A549 (cell line): ENCODE results near the gene TMEM19. TPM values are rescaled to one million over a fixed set of nuclear protein-coding genes. Genes with fewer than 3 reads are reported as not detected.

Experiments used
- ATAC-seq, 2 experiments: fragments of 200-7000 bp in 1 of 2; fragments of >200 bp in 1 of 2; cut with Nextera tagmentation in 1 of 2; cut with Tn5 transposase in 1 of 2; 3 replicates each; pipeline versions ENCODE4 v1.8.0 to v1.9.1; 2018 to 2020; ENCODE audit warnings: mild to moderate bottlenecking in 1 of 2, moderate library complexity in 1 of 2
- CTCF ChIA-PET: fragments of 300-600 bp; sonication (Branson Sonifier 250); formaldehyde crosslinking; extraction: SDS; loops from one replicate; lab custom pipeline; 2021; ENCODE audit warnings: antibody characterized with exemption, inconsistent platforms; lab: Yijun Ruan, JAX
- POLR2A ChIA-PET: fragments of 350-600 bp; formaldehyde crosslinking; extraction: SDS; loops from one replicate; lab custom pipeline; 2021; ENCODE audit warnings: antibody characterized with exemption, inconsistent platforms; lab: Yijun Ruan, JAX
- DNase-seq, 2 experiments: peaks; one replicate each; pipeline versions ENCODE4 v3.0.0 to v3.0.0-alpha.2; 2011 to 2016; ENCODE audit warnings: low read depth in 1 of 2, low spot score in 1 of 2
- FAIRE-seq: peaks from 2 replicates; lab custom pipeline; 2011; peaks lifted over from hg19 to GRCh38; lab: Jason Lieb, UNC
- H3K27ac ChIP-seq, 2 experiments: fragments of >200 bp; sonication (Bioruptor Twin); formaldehyde crosslinking; 3 replicates each; pipeline ENCODE4 v1.5.1; 2016 to 2017
- H3K4me1 ChIP-seq: fragments of >200 bp; sonication (Bioruptor Twin); formaldehyde crosslinking; 3 replicates; pipeline ENCODE4 v1.6.1; 2016
- H3K4me2 ChIP-seq: fragments of >200 bp; sonication (Bioruptor Twin); formaldehyde crosslinking; 3 replicates; pipeline ENCODE4 v1.6.1; 2016
- H3K4me3 ChIP-seq: fragments of >200 bp; sonication (Bioruptor Twin); formaldehyde crosslinking; 3 replicates; pipeline ENCODE4 v1.5.1; 2016
- H3K9me3 ChIP-seq: fragments of >200 bp; sonication (Bioruptor Twin); formaldehyde crosslinking; 3 replicates; pipeline ENCODE4 v1.6.1; 2016
- CBX8 ChIP-seq: fragments of 200-600 bp; sonication (generic); IDR thresholded peaks from 2 replicates; pipeline ENCODE4 v1.6.1; 2016
- CHD4 ChIP-seq: fragments of 200-600 bp; sonication (generic); IDR thresholded peaks from 2 replicates; pipeline ENCODE4 v1.6.1; 2016; ENCODE audit warnings: antibody characterized with exemption, mild to moderate bottlenecking, borderline replicate concordance
- EHMT2 ChIP-seq: fragments of 200-600 bp; sonication (generic); IDR thresholded peaks from 2 replicates; pipeline ENCODE4 v1.6.1; 2016; ENCODE audit warnings: antibody characterized with exemption, low read depth, mild to moderate bottlenecking, moderate library complexity
- FOXS1 ChIP-seq: fragments of 250-450 bp; sonication (Bioruptor Pico); IDR thresholded peaks from 2 replicates; pipeline ENCODE4 v1.5.0; 2020; ENCODE audit warnings: mild to moderate bottlenecking, moderate library complexity
- HOXB13 ChIP-seq: fragments of 250-450 bp; sonication (Bioruptor Pico); IDR thresholded peaks from 2 replicates; pipeline ENCODE4 v1.5.0; 2020; ENCODE audit warnings: low read depth, mild to moderate bottlenecking, moderate library complexity
- KDM1A ChIP-seq: fragments of 200-600 bp; sonication (generic); IDR thresholded peaks from 2 replicates; pipeline ENCODE4 v1.6.1; 2016; ENCODE audit warnings: low read depth, mild to moderate bottlenecking
- MYC ChIP-seq: IDR thresholded peaks from 2 replicates; pipeline ENCODE4 v1.6.1; 2012; ENCODE audit warnings: mild to moderate bottlenecking, inconsistent platforms, low read length, improper control_type of control experiment, borderline replicate concordance
- NPAS2 ChIP-seq: fragments of 250-450 bp; sonication (Bioruptor Pico); IDR thresholded peaks from 2 replicates; pipeline ENCODE4 v1.8.0; 2022; ENCODE audit warnings: mild to moderate bottlenecking, moderate library complexity, borderline replicate concordance
- NR3C1 ChIP-seq: fragments of >200 bp; sonication (Bioruptor Twin); formaldehyde crosslinking; IDR thresholded peaks from 3 replicates; pipeline ENCODE4 v1.6.1; 2017
- POLR2A ChIP-seq: IDR thresholded peaks from 2 replicates; pipeline ENCODE4 v1.6.1; 2012; ENCODE audit warnings: mild to moderate bottlenecking, low read length
- TP53 ChIP-seq: fragments of 250-450 bp; sonication (Bioruptor Pico); IDR thresholded peaks from 2 replicates; pipeline ENCODE4 v1.5.0; 2021; ENCODE audit warnings: mild to moderate bottlenecking, moderate library complexity
- ZNF302 ChIP-seq: fragments of 250-450 bp; sonication (Bioruptor Pico); IDR thresholded peaks from 2 replicates; pipeline ENCODE4 v1.9.0; 2021; ENCODE audit warnings: inconsistent platforms, mild to moderate bottlenecking, moderate library complexity
- WGBS: methylation state at CpG from one replicate; pipeline ENCODE4 v1.1.6; 2017; ENCODE audit errors: missing lambda C conversion rate; 5-methylcytosine and 5-hydroxymethylcytosine counted together
- polyA plus RNA-seq, 4 experiments: library from polyadenylated mRNA; depleted of rRNA in 3 of 4; stranded (reverse); fragments of >200 nt; fragmentation: RNase III in 1 of 4; extraction: RNeasy Plus Mini Kit Qiagen cat#74134 plus additional on column Dnase treatment in 1 of 4; gene quantifications; 2 replicates in 3 of 4; 3 replicates in 1 of 4; pipeline ENCODE4 v1.2.3, GENCODE V29; 2011 to 2017
- TF ChIP-seq, protein P1 (sequence below): fragments of 250-450 bp; sonication (Bioruptor Pico); IDR thresholded peaks from 2 replicates; pipeline ENCODE4 v1.5.0; 2021; ENCODE audit warnings: mild to moderate bottlenecking, moderate library complexity, borderline replicate concordance
- TF ChIP-seq, protein P2 (sequence below): fragments of >200 bp; sonication (Bioruptor Twin); formaldehyde crosslinking; IDR thresholded peaks from 3 replicates; pipeline ENCODE4 v1.6.1; 2016
- TF ChIP-seq, protein P3 (sequence below): fragments of 450-650 bp; IDR thresholded peaks from 2 replicates; pipeline ENCODE4 v1.6.1; 2014; ENCODE audit warnings: antibody characterized with exemption

The TMEM19 gene
- polyA plus RNA-seq, 2 of the 4 experiments (the other 2 are of a cell fraction), result 43.2 to 78.8 TPM

DNA sequence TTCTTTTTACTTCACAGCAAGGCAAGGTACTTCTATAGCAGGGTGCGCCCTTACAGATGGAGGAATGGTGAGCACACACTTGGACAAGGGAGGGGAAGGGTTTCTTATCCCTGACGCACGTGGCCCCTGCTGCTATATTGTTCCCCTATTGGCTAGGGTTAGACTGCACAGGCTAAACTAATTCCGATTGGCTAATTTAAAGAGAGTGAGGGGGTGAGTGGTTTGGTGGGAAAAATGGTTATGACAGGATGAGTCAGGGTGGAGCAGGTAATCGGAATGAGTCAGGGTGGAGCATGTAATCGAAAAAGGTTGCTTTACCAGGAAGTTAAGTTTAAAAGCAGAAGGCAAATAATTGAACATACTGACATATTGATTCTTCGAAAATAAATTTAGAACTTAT is 45.1 kb downstream of the TMEM19 start:
- H3K4me2 ChIP-seq, result no peak overlapping the region
- no peaks in the 10 kb centered on the region for H3K9me3 ChIP-seq
- no peak for DNase-seq
- CTCF ChIA-PET, result interaction anchor here (1.2 to 1.8 kb wide), 2 partner anchors 14 to 16 kb away, joined by 3 to 6 read pairs; no protein-coding TSS in a partner anchor
- H3K27ac ChIP-seq, result no peak overlapping the region
- no peak for ATAC-seq
- no peak for TF ChIP-seq CHD4
- no peak for TF ChIP-seq EHMT2
- TF ChIP-seq TP53 (CRISPR knock-in tag), result no peak
- TF ChIP-seq, protein P1, sequence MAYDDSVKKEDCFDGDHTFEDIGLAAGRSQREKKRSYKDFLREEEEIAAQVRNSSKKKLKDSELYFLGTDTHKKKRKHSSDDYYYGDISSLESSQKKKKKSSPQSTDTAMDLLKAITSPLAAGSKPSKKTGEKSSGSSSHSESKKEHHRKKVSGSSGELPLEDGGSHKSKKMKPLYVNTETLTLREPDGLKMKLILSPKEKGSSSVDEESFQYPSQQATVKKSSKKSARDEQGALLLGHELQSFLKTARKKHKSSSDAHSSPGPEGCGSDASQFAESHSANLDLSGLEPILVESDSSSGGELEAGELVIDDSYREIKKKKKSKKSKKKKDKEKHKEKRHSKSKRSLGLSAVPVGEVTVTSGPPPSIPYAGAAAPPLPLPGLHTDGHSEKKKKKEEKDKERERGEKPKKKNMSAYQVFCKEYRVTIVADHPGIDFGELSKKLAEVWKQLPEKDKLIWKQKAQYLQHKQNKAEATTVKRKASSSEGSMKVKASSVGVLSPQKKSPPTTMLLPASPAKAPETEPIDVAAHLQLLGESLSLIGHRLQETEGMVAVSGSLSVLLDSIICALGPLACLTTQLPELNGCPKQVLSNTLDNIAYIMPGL (CRISPR knock-in tag), result no peak
- no peak for TF ChIP-seq NPAS2 (CRISPR knock-in tag)
- TF ChIP-seq FOXS1, result no peak
- TF ChIP-seq KDM1A, result no peak
- TF ChIP-seq ZNF302 (CRISPR knock-in tag), result no peak
- TF ChIP-seq, protein P2, sequence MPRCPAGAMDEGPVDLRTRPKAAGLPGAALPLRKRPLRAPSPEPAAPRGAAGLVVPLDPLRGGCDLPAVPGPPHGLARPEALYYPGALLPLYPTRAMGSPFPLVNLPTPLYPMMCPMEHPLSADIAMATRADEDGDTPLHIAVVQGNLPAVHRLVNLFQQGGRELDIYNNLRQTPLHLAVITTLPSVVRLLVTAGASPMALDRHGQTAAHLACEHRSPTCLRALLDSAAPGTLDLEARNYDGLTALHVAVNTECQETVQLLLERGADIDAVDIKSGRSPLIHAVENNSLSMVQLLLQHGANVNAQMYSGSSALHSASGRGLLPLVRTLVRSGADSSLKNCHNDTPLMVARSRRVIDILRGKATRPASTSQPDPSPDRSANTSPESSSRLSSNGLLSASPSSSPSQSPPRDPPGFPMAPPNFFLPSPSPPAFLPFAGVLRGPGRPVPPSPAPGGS, result no peak
- TF ChIP-seq, protein P3, sequence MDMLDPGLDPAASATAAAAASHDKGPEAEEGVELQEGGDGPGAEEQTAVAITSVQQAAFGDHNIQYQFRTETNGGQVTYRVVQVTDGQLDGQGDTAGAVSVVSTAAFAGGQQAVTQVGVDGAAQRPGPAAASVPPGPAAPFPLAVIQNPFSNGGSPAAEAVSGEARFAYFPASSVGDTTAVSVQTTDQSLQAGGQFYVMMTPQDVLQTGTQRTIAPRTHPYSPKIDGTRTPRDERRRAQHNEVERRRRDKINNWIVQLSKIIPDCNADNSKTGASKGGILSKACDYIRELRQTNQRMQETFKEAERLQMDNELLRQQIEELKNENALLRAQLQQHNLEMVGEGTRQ, result no peak
- 59% methylated on average over 7 of the region's 7 CpGs for WGBS
- H3K4me3 ChIP-seq, result no peak overlapping the region
- H3K4me1 ChIP-seq, result no peaks in the 10 kb centered on the region
- FAIRE-seq, result no peak
- POLR2A ChIA-PET, result interaction anchor here (0.9 kb wide), 1 partner anchor 23 kb away, joined by 3 read pairs; no protein-coding TSS in a partner anchor

DNA sequence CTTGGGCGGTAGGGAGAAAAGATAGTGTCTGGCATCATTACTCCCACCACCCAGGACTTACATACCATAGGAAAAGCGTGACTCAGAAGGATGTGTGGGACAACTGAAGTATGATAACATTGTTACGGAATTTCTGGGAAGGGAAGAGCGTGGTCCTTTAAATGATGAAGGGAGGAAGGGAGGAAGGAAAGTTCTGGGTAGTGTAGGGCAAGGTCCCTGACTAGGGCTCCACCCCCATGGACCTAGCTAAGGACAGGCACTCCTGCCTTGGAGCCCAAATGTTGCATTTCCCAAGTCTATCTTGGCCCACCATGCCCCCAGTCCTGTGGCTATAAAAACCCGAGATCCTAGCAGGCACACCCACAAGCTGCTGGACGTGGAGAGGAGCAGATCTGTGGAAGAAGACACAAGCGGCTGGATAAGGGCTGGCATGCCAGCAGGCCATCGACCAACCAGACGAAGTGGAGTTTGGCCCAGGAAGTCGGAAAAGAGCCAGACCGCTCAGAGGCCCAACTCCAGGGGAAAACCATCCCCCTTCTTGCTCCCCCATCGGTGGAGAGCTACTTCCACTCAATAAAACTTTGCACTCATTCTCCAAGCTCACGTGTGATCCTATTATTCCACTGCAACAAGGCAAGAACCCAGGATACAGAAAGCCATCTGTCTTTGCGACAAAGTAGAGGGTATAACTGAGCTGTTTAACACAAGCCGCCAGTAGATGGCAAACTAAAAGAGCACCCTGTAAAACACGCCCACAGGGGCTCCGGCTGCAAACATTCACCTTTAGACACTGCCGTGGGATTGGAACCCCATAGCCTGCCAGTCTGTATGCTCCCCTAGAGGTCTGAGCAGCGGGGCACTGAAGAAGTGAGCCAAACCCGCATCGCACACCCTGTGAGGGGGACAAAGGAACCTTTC is 45.8 kb downstream of the TMEM19 start:
- 0 out of 3 replicates have a peak overlapping the region, but pooled peaks have one; percentile 6 for H3K4me2 ChIP-seq
- H3K27ac ChIP-seq, result no peak overlapping the region
- no peaks in the 10 kb centered on the region for H3K4me1 ChIP-seq
- peak in 1 of 2 experiments; percentile 36 for DNase-seq
- FAIRE-seq, result no peak
- ATAC-seq, result peak; percentile 62 to 96; a peak in 5 of 6 replicates
- H3K4me3 ChIP-seq, result no peak overlapping the region
- H3K9me3 ChIP-seq, result no peaks in the 10 kb centered on the region
- TF ChIP-seq CBX8 (no peak), MYC (no peak), POLR2A (no peak), HOXB13 (CRISPR knock-in tag) (no peak)
- ChIA-PET POLR2A (interaction anchor here (0.9 kb wide), 1 partner anchor 23 kb away, joined by 3 read pairs; no protein-coding TSS in a partner anchor), CTCF (interaction anchor here (1.2 to 1.8 kb wide), 2 partner anchors 13 to 15 kb away, joined by 3 to 6 read pairs; no protein-coding TSS in a partner anchor)
- WGBS, result 70% methylated on average over 21 of the region's 21 CpGs

DNA sequence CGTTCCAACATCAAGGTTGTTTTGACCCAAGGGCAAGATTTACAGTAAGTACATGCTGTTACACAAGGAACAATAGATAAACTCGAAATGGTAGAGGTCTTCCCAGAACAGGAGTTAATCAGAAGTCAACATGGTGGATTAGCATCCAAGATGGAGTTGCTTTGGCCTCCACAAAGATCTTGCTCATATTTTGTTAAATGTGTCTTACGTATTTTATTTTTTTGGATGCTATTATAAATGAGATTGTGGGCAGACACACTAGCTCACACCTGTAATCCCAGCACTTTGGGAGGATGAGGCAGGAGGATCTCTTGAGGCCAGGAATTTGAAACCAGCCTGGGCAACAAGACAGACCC is 46.5 kb downstream of the TMEM19 start:
- DNase-seq (no peak), ATAC-seq (peak in 1 of 2 experiments; percentile 44; a peak in 2 of 6 replicates), FAIRE-seq (no peak)
- ChIA-PET CTCF (interaction anchor here (1.2 kb wide), 1 partner anchor 13 kb away, joined by 3 read pairs; no protein-coding TSS in a partner anchor), POLR2A (no interaction called here)
- 65% methylated on average over 3 of the region's 3 CpGs for WGBS
- Histone ChIP-seq H3K27ac (no peak overlapping the region), H3K4me3 (no peak overlapping the region), H3K4me2 (0 out of 3 replicates have a peak overlapping the region, but pooled peaks have one; percentile 6), H3K9me3 (no peaks in the 10 kb centered on the region), H3K4me1 (no peaks in the 10 kb centered on the region)
- TF ChIP-seq NR3C1, result no peak
